Measurements from ENCODE around the gene SLC16A2.

Gene SLC16A2

DNA sequence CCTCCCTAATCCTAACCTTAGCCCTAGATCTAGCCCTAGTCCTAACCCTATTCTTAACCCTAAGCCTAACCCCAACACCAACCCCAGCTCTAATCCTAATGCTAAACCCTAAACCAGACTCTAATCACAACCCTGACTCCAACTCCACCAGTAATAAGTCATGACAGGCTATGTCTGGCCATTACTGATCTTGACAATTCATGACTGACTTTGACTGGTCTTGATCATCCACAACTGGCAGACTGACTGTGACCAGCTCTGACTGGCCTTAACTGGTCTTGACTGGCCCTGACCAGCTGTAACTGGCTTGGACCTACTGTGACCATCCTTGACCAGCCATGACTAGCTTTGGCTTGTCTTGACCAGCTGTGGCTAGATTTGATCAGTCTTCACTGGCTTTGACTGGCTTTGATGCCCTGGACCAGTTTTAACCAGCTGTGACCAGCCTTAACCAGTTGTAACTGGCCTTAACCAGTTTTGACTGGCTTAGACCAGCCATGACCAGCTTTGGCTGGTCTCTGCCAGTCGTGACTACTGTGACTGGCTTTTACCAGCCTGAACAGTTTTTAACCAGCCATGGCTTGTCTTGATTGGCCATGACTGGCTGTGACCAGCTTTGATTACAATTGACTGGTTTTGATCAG lies 124.7 kb downstream of the SLC16A2 start:
- Histone ChIP-seq H3K27me3 (ENCODE audit: insufficient read depth, poor library complexity, severe bottlenecking) (no peaks in the 10 kb centered on the region), H3K27ac (replicated peaks) (no peak overlapping the region), H3K4me3 (replicated peaks; ENCODE audit: insufficient read depth, low read length) (no peak overlapping the region)
- TF ChIP-seq GABPA (IDR thresholded peaks at IDR 0.05; ENCODE audit: low read depth), result no peak
- TF ChIP-seq, protein P1, sequence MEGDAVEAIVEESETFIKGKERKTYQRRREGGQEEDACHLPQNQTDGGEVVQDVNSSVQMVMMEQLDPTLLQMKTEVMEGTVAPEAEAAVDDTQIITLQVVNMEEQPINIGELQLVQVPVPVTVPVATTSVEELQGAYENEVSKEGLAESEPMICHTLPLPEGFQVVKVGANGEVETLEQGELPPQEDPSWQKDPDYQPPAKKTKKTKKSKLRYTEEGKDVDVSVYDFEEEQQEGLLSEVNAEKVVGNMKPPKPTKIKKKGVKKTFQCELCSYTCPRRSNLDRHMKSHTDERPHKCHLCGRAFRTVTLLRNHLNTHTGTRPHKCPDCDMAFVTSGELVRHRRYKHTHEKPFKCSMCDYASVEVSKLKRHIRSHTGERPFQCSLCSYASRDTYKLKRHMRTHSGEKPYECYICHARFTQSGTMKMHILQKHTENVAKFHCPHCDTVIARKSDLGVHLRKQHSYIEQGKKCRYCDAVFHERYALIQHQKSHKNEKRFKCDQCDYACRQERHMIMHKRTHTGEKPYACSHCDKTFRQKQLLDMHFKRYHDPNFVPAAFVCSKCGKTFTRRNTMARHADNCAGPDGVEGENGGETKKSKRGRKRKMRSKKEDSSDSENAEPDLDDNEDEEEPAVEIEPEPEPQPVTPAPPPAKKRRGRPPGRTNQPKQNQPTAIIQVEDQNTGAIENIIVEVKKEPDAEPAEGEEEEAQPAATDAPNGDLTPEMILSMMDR (IDR thresholded peaks at IDR 0.05; ENCODE audit: insufficient read depth, low read length), result no peak
- no peak for TF ChIP-seq POLR2AphosphoS5 (IDR thresholded peaks at IDR 0.05; ENCODE audit: low read depth)
- TF ChIP-seq SPI1 (IDR thresholded peaks at IDR 0.05; ENCODE audit: borderline replicate concordance, low read depth), result no peak
- TF ChIP-seq, protein P2, sequence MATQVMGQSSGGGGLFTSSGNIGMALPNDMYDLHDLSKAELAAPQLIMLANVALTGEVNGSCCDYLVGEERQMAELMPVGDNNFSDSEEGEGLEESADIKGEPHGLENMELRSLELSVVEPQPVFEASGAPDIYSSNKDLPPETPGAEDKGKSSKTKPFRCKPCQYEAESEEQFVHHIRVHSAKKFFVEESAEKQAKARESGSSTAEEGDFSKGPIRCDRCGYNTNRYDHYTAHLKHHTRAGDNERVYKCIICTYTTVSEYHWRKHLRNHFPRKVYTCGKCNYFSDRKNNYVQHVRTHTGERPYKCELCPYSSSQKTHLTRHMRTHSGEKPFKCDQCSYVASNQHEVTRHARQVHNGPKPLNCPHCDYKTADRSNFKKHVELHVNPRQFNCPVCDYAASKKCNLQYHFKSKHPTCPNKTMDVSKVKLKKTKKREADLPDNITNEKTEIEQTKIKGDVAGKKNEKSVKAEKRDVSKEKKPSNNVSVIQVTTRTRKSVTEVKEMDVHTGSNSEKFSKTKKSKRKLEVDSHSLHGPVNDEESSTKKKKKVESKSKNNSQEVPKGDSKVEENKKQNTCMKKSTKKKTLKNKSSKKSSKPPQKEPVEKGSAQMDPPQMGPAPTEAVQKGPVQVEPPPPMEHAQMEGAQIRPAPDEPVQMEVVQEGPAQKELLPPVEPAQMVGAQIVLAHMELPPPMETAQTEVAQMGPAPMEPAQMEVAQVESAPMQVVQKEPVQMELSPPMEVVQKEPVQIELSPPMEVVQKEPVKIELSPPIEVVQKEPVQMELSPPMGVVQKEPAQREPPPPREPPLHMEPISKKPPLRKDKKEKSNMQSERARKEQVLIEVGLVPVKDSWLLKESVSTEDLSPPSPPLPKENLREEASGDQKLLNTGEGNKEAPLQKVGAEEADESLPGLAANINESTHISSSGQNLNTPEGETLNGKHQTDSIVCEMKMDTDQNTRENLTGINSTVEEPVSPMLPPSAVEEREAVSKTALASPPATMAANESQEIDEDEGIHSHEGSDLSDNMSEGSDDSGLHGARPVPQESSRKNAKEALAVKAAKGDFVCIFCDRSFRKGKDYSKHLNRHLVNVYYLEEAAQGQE (IDR thresholded peaks at IDR 0.05; ENCODE audit: insufficient replicate concordance, low read depth), result no peak
- no peak for DNase-seq (ENCODE audit: low read depth in 1 of 2, low spot score in 1 of 2)

DNA sequence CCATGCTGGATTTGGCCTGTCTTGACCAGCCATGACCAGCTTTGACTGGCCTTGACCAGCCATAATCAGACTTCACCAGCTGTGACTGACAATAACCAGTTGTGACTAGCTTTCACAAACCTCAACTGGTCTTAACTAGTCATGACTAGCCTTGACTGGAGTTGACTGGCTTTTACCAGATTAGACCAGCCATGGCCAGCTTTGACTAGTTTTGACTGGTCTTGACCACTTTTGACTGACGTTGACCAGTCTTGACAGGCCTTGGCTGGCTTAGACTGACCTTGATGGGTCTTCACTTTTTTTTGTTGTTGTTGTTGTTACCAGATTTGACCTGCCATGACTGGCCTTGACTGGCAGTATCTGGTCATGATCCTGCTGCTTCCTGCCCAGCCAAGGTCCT lies 125.7 kb downstream of the SLC16A2 start:
- Histone ChIP-seq H3K4me3 (replicated peaks; ENCODE audit: insufficient read depth, low read length) (no peak overlapping the region), H3K27ac (replicated peaks) (no peak overlapping the region), H3K27me3 (ENCODE audit: insufficient read depth, poor library complexity, severe bottlenecking) (no peaks in the 10 kb centered on the region)
- TF ChIP-seq, protein P2 (IDR thresholded peaks at IDR 0.05; ENCODE audit: insufficient replicate concordance, low read depth), result no peak
- TF ChIP-seq, protein P1 (IDR thresholded peaks at IDR 0.05; ENCODE audit: insufficient read depth, low read length), result no peak
- TF ChIP-seq GABPA (IDR thresholded peaks at IDR 0.05; ENCODE audit: low read depth) (no peak), POLR2AphosphoS5 (IDR thresholded peaks at IDR 0.05; ENCODE audit: low read depth) (no peak), SPI1 (IDR thresholded peaks at IDR 0.05; ENCODE audit: borderline replicate concordance, low read depth) (no peak)
- no peak for DNase-seq (ENCODE audit: low read depth in 1 of 2, low spot score in 1 of 2)

DNA sequence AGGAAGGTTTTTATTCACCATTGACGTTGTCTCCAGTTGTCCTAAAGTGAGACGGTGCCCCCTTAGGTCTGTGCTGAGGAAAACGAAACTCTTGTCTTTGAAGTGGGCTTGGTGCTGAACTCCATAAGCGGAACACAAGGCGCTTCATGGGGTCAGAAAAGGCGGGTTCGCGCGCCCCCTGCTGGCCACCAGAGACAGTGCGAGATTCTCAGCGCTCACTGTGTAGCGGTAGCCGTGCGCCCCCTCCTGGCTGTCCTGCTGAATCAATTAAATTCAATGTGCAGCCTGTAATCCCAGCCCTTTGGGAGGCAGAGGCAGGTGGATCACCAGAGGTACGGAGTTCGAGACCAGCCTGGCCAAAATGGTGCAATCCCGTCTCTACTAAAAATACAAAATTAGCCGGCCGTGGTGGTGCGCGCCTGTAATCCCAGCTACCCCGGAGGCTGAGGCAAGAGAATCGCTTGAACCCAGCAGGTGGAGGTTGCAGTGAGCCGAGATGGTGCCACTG lies 129.1 kb downstream of the SLC16A2 start:
- no peak overlapping the region for H3K4me3 ChIP-seq (replicated peaks; ENCODE audit: insufficient read depth, low read length)
- H3K27me3 ChIP-seq (ENCODE audit: insufficient read depth, poor library complexity, severe bottlenecking), result no peaks in the 10 kb centered on the region
- DNase-seq (ENCODE audit: low read depth in 1 of 2, low spot score in 1 of 2), result peak; percentile 35 to 80
- H3K27ac ChIP-seq (replicated peaks), result no peak overlapping the region
- TF ChIP-seq, protein P2 (IDR thresholded peaks at IDR 0.05; ENCODE audit: insufficient replicate concordance, low read depth), result no peak
- TF ChIP-seq, protein P1 (IDR thresholded peaks at IDR 0.05; ENCODE audit: insufficient read depth, low read length), result peak; percentile 57

Data from HL-60 (cell line).